Right hindlimb (tissue), 1 donor: Measurements from ENCODE around the gene FCF1.

Source experiments
- DNase-seq: peaks from one replicate; pipeline ENCODE4 v3.0.0-alpha.2; 2018

Gene FCF1

DNA sequence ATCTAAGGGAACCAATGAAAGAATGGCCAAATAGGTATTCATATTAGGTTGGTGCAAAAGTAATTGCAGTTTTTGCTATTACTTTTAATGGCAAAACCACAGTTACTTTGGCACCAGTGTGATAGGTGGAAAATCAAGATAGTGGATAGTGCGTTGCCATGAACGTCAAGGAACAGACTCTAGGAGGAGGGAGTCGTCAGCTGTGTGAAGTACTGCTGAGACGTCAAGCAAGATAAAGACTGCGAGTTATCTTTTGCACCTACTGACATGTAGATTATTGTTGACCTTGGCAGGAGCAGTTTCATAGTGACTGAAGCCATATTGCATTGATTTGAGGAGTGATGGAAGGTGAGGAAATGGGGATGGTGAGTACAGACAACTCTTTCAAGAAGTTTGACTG lies 58.5 kb downstream of the FCF1 start:
- DNase-seq, result no peak

GRCh38 chr14:74784634-74785033 lies 71.7 kb downstream of the FCF1 start:
- DNase-seq, result no peak

DNA sequence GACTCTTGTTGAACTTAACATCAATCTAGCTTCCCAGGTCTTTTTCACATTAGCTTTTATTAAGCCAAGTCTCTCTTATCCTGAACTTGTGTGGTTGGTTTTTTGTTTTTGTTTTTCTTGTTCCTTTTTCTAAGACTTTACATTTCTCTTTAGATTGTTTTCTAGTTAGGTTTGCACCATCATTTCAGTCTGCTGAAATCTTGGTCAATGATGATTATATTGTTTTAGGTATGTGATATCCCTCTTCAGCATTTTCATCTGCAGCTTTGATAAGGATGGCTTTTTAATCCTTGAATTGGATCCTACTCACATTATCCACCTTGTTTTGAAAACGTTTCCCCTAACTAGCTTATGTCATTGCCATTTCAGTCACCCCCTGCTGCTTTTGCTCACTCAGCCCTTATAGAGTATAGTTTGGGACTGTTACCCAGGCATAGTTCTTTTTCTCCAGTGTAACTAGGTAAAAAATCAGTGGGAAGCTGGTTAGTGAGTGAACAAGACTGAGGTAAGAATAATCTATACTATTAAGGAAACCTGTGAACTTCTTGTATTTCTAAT lies 72.2 kb downstream of the FCF1 start:
- no peak for DNase-seq

- no peak for DNase-seq
These were observed 73.9 kb downstream of the FCF1 start for GRCh38 chr14:74786796-74787315.
